Endothelial cell (in vitro differentiated cells): Measurements from ENCODE around the gene MYOCD. TPM values are rescaled to one million over a fixed set of nuclear protein-coding genes. Genes with fewer than 3 reads are reported as not detected.

Experiments
- DNase-seq: peaks from one replicate; pipeline ENCODE4 v3.0.0; 2021; ENCODE audit warnings: low spot score
- H3K27ac Mint-ChIP-seq: one replicate; pipeline ENCODE4 v1.8.0; 2021; ENCODE audit warnings: mixed read lengths, inconsistent platforms; ENCODE audit not compliant: unreplicated experiment
- H3K27me3 Mint-ChIP-seq: one replicate; pipeline ENCODE4 v1.8.0; 2021; ENCODE audit warnings: mild to moderate bottlenecking, moderate library complexity, mixed read lengths, inconsistent platforms; ENCODE audit not compliant: unreplicated experiment
- H3K36me3 Mint-ChIP-seq: one replicate; pipeline ENCODE4 v1.8.0; 2021; ENCODE audit warnings: mild to moderate bottlenecking, low read depth, mixed read lengths, inconsistent platforms; ENCODE audit not compliant: unreplicated experiment
- H3K4me1 Mint-ChIP-seq: one replicate; pipeline ENCODE4 v1.8.0; 2021; ENCODE audit warnings: mild to moderate bottlenecking, mixed read lengths, inconsistent platforms; ENCODE audit not compliant: unreplicated experiment
- H3K4me3 Mint-ChIP-seq: one replicate; pipeline ENCODE4 v1.8.0; 2021; ENCODE audit warnings: mild to moderate bottlenecking, mixed read lengths, inconsistent platforms; ENCODE audit not compliant: unreplicated experiment
- H3K9me3 Mint-ChIP-seq: one replicate; pipeline ENCODE4 v1.8.0; 2021; ENCODE audit warnings: mixed read lengths, inconsistent platforms; ENCODE audit not compliant: unreplicated experiment
- CTCF ChIP-seq: fragments of 200-600 bp; sonication (generic); IDR thresholded peaks from one replicate; pipeline ENCODE4 v1.5.0; 2021; ENCODE audit warnings: antibody characterized with exemption; ENCODE audit not compliant: unreplicated experiment
- total RNA-seq: library from RNA; stranded (reverse); fragmentation: NEBNext Ultra II Directional; extraction: Animal tissue kit (Norgen Biotek cat#: 25700); gene quantifications from one replicate; pipeline ENCODE4 v1.2.1, GENCODE V29; 2021; ENCODE audit not compliant: unreplicated experiment

MYOCD gene
- total RNA-seq, 1 donor from 2014 or later, result 0.38 TPM

DNA sequence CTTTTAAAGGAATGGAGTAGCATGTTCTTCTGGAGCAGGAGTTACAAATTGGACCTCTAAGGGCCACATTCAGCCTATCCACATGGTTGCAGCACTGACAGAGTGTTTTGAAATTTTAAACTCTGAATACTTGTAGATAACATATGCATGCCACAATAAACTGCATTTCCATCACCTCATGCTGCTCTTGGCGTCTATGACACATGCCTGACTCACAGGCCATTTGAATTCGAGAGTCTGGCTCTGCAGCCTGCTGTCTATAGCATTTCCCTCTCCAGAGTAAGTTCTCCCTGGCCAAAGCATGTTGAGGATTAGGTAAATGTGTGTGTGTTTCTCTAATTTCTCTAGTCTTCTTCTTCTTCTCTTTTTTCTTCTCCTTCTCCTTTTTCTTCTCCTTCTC is 28.7 kb upstream of the MYOCD start:
- TF ChIP-seq CTCF, result no peak
- Mint-ChIP-seq H3K27me3 (peaks cover 1% of the 10 kb centered on the region), H3K4me3 (no peak overlapping the region), H3K9me3 (no peaks in the 10 kb centered on the region), H3K36me3 (no peaks in the 10 kb centered on the region), H3K27ac (no peak overlapping the region), H3K4me1 (peaks cover 17% of the 10 kb centered on the region)
- DNase-seq, result no peak

GRCh38 chr17:12637745-12638651 is 27.7 kb upstream of the MYOCD start:
- H3K27me3 Mint-ChIP-seq, result no peaks in the 10 kb centered on the region
- H3K4me3 Mint-ChIP-seq, result no peak overlapping the region
- no peak for TF ChIP-seq CTCF
- H3K27ac Mint-ChIP-seq, result no peak overlapping the region
- peaks cover 17% of the 10 kb centered on the region for H3K4me1 Mint-ChIP-seq
- H3K36me3 Mint-ChIP-seq, result no peaks in the 10 kb centered on the region
- no peak for DNase-seq
- no peaks in the 10 kb centered on the region for H3K9me3 Mint-ChIP-seq

GRCh38 chr17:12640364-12640763 is 25.3 kb upstream of the MYOCD start:
- no peak overlapping the region for H3K4me3 Mint-ChIP-seq
- H3K27ac Mint-ChIP-seq, result no peak overlapping the region
- H3K36me3 Mint-ChIP-seq, result no peaks in the 10 kb centered on the region
- no peak for TF ChIP-seq CTCF
- no peaks in the 10 kb centered on the region for H3K27me3 Mint-ChIP-seq
- no peak for DNase-seq
- H3K4me1 Mint-ChIP-seq, result peaks cover 6% of the 10 kb centered on the region
- no peaks in the 10 kb centered on the region for H3K9me3 Mint-ChIP-seq

GRCh38 chr17:12641084-12641483 is 24.6 kb upstream of the MYOCD start:
- Mint-ChIP-seq H3K4me3 (no peak overlapping the region), H3K27me3 (no peaks in the 10 kb centered on the region), H3K9me3 (no peaks in the 10 kb centered on the region), H3K4me1 (peaks cover 5% of the 10 kb centered on the region), H3K36me3 (no peaks in the 10 kb centered on the region), H3K27ac (no peak overlapping the region)
- no peak for DNase-seq
- TF ChIP-seq CTCF, result no peak

DNA sequence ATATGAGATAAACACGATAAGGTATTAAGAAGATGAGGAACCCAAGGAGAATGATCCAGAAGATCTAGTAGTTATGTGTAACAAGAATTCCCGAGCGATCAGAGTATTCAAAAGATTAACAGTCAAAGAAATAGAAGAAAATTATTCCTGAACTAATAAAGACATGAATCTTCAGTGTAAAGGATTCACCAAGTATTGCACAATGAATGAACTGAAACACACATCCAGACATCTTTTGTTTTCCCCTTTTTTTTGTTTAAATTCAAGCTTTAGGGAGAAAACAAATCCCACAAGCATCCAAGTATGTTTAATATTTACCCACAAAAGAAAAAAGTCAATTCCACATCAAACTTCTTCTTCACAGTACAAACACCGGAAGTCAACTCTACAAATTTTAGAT is 23.7 kb upstream of the MYOCD start:
- TF ChIP-seq CTCF, result no peak
- DNase-seq, result no peak
- no peaks in the 10 kb centered on the region for H3K36me3 Mint-ChIP-seq
- no peak overlapping the region for H3K4me3 Mint-ChIP-seq
- H3K27ac Mint-ChIP-seq, result no peak overlapping the region
- H3K27me3 Mint-ChIP-seq, result no peaks in the 10 kb centered on the region
- peaks cover 5% of the 10 kb centered on the region for H3K4me1 Mint-ChIP-seq
- no peaks in the 10 kb centered on the region for H3K9me3 Mint-ChIP-seq
